Measurements from ENCODE around the gene HEATR9. TPM values are rescaled to one million over a fixed set of nuclear protein-coding genes. Genes with fewer than 3 reads are reported as not detected.

HEATR9 gene
- total and polyA plus RNA-seq, 2 donors (not counting 3 experiments of a cell fraction or from before 2014, with no cell fraction given): not detected

- Histone ChIP-seq H3K4me3 (replicated peaks in 1 of 3; ENCODE audit: insufficient read depth in 1 of 3, low read depth in 1 of 3, low read length in 3 of 3) (no peak overlapping the region), H3K79me2 (ENCODE audit: control insufficient read depth, insufficient read depth, low read length) (no peaks in the 10 kb centered on the region), H3K9ac (replicated peaks; ENCODE audit: extremely low read depth, insufficient read depth, low read length) (no peak overlapping the region), H3K9me1 (replicated peaks; ENCODE audit: control insufficient read depth, extremely low read depth, insufficient read depth, low read length) (no peaks in the 10 kb centered on the region), H3K9me3 (replicated peaks; ENCODE audit: control insufficient read depth, insufficient read depth, low read length) (no peaks in the 10 kb centered on the region), H4K20me1 (replicated peaks; ENCODE audit: control insufficient read depth, extremely low read depth, insufficient read depth, low read length) (no peaks in the 10 kb centered on the region), H3K27me3 (ENCODE audit: control insufficient read depth in 2 of 2, insufficient read depth in 2 of 2, low read length in 2 of 2) (no peaks in the 10 kb centered on the region), H3K4me2 (ENCODE audit: insufficient read depth, low read length) (no peak overlapping the region), H3K36me3 (ENCODE audit: control insufficient read depth in 2 of 2, extremely low read depth in 1 of 2, insufficient read depth in 2 of 2, low read length in 2 of 2) (no peaks in the 10 kb centered on the region), H3K27ac (ENCODE audit: insufficient read depth, low read depth, low read length) (no peak overlapping the region), H2AFZ (ENCODE audit: low read depth, low read length) (no peak overlapping the region), H3K4me1 (ENCODE audit: control insufficient read depth, extremely low read depth, insufficient read depth, low read length) (no peaks in the 10 kb centered on the region)
- FAIRE-seq (no peak), DNase-seq (ENCODE audit: low read depth, low spot score) (no peak)
- BruUV-seq (replicated peaks): no TSS peak
- dilution Hi-C loops (cut with MboI; ENCODE audit: extremely low pct_ligation_motif_present, low sequenced_read_pairs) (no loop called here), intact Hi-C loops (cut with micrococcal nuclease) (no loop called here)
- ChIA-PET POLR2A (no interaction called here), CTCF (no interaction called here)
- no peak for TF ChIP-seq JUN (IDR thresholded peaks at IDR 0.05; ENCODE audit: borderline replicate concordance, insufficient read depth, insufficient read length, low read depth)
These were observed 44.3 kb upstream of the HEATR9 start for GRCh38 chr17:35912942-35913341.

DNA sequence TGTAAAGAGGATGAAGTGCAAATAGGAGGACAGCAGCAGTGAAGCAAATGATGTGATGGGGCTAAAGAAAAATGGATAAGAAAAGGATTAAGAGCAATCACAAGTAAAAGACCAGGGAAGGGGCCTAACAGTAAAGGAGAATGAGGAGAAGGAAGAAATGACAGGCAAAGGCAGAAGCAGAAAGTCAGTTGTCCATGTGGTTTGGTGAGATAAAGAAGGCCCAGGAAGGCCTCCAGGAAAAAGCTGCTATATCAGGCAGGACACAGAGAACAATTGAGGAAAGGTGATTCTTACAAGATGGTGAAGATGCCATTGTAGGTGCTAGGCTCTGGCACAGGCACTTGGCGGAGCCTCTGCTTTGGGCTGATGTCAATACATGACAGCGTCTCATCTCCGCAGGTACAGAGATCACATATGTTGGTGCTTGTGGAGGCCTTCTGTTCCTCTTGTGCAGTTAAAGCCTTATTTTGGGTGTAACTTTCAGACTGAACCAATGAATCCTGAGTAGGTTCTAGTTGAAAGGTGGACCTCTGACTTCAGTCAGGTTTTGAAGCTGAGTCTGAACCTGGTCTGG is 43.7 kb upstream of the HEATR9 start:
- Histone ChIP-seq H3K4me1 (ENCODE audit: control insufficient read depth, extremely low read depth, insufficient read depth, low read length) (no peaks in the 10 kb centered on the region), H4K20me1 (replicated peaks; ENCODE audit: control insufficient read depth, extremely low read depth, insufficient read depth, low read length) (no peaks in the 10 kb centered on the region), H3K27me3 (ENCODE audit: control insufficient read depth in 2 of 2, insufficient read depth in 2 of 2, low read length in 2 of 2) (no peaks in the 10 kb centered on the region), H3K9me1 (replicated peaks; ENCODE audit: control insufficient read depth, extremely low read depth, insufficient read depth, low read length) (no peaks in the 10 kb centered on the region), H2AFZ (ENCODE audit: low read depth, low read length) (no peak overlapping the region), H3K4me3 (replicated peaks in 1 of 3; ENCODE audit: insufficient read depth in 1 of 3, low read depth in 1 of 3, low read length in 3 of 3) (no peak overlapping the region), H3K36me3 (ENCODE audit: control insufficient read depth in 2 of 2, extremely low read depth in 1 of 2, insufficient read depth in 2 of 2, low read length in 2 of 2) (no peaks in the 10 kb centered on the region), H3K79me2 (ENCODE audit: control insufficient read depth, insufficient read depth, low read length) (no peaks in the 10 kb centered on the region), H3K9me3 (replicated peaks; ENCODE audit: control insufficient read depth, insufficient read depth, low read length) (no peaks in the 10 kb centered on the region), H3K4me2 (ENCODE audit: insufficient read depth, low read length) (no peak overlapping the region), H3K9ac (replicated peaks; ENCODE audit: extremely low read depth, insufficient read depth, low read length) (no peak overlapping the region), H3K27ac (ENCODE audit: insufficient read depth, low read depth, low read length) (no peak overlapping the region)
- DNase-seq (ENCODE audit: low read depth, low spot score): no peak
- POLR2A ChIA-PET: no interaction called here
- dilution Hi-C loops (cut with MboI; ENCODE audit: extremely low pct_ligation_motif_present, low sequenced_read_pairs) (no loop called here), intact Hi-C loops (cut with micrococcal nuclease) (no loop called here)
- no peak for FAIRE-seq
- BruUV-seq (replicated peaks): no TSS peak
- TF ChIP-seq FOS (IDR thresholded peaks at IDR 0.05; ENCODE audit: borderline replicate concordance, insufficient read depth, low read length) (no peak), GATA2 (IDR thresholded peaks at IDR 0.05; ENCODE audit: insufficient read depth, insufficient read length, low read depth, low read length) (no peak), JUN (IDR thresholded peaks at IDR 0.05; ENCODE audit: borderline replicate concordance, insufficient read depth, insufficient read length, low read depth) (no peak), CTCF (IDR thresholded peaks at IDR 0.05; ENCODE audit: extremely low read depth in 1 of 2, insufficient read depth in 1 of 2, low read depth in 1 of 2, low read length in 2 of 2) (no peak), EZH2 (IDR thresholded peaks at IDR 0.05; ENCODE audit: borderline replicate concordance, low read depth, low read length, severe bottlenecking) (no peak), MYC (IDR thresholded peaks at IDR 0.05; ENCODE audit: low read depth, low read length) (no peak), MAX (IDR thresholded peaks at IDR 0.05; ENCODE audit: insufficient read depth, insufficient read length) (no peak), POLR2AphosphoS5 (IDR thresholded peaks at IDR 0.05; ENCODE audit: insufficient read depth, low read depth, low read length) (no peak), POLR2A (IDR thresholded peaks at IDR 0.05; ENCODE audit: low read depth, low read length) (no peak)
- CTCF ChIA-PET: no interaction called here

All from endothelial cell of umbilical vein (primary cell).